ENCODE measurements around the gene CACNB4.

Gene CACNB4

GRCh38 chr2:151975460-151976414 is 123.1 kb downstream of the CACNB4 start:
- no peak for DNase-seq (ENCODE audit: low read depth, low spot score)

- no peak for DNase-seq (ENCODE audit: low read depth, low spot score)
Measured at GRCh38 chr2:151974988-151975387, 123.9 kb downstream of the CACNB4 start.

DNA sequence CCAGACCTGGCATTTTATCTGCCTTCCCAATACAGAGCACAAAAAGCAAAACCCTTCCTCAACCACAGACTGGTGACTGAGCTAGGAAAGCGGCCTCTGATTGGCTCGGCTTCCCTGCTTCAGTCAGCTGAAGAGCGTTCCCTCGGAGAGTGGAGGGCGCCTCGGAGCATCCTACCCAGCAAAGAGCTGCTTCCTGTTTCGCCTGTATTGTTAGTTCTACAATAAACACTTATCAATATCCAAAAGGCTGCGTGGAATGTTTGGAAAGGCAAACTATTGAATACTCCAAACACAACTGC is 125.0 kb downstream of the CACNB4 start:
- DNase-seq (ENCODE audit: low read depth, low spot score) = no peak

GRCh38 chr2:151973013-151973900 is 125.6 kb downstream of the CACNB4 start:
- DNase-seq (ENCODE audit: low read depth, low spot score) = no peak

DNA sequence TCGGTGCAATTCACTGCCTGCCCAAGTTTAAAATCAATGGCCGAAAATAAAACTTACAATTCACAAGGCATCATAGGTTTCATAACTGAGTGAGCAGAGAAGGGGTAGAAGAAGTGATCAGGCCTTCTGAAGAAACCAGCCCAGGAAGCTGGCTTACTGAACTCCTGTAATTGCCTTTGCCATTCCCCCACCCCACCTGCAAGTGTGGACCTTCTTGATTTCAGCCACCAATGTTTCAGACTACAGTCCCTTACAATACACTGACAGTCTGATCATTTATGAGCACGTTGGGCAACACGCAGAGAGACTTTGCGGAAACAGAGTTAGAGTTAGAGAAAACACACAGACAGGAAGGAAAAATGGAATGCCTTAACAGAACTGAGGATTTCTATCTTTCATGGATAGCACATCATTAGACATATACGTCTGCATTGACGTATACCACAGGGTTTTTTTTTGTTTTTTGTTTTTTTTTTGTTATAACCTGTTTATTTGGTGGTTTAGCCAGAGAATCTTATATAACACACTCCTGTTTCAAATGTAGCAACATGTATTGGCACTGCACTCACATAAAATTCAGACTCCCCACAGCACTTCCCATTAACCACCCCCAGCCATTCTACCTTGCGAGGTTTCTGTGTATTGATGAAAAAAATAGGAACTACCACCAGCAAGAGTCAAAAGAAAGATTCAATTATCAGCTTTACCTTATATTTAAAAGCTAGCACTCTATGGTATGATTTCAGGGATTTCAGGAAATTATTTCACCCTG is 126.4 kb downstream of the CACNB4 start:
- DNase-seq (ENCODE audit: low read depth, low spot score) = no peak

- DNase-seq (ENCODE audit: low read depth, low spot score) = no peak
Measured at GRCh38 chr2:151971301-151972051, 127.4 kb downstream of the CACNB4 start.

- no peak for DNase-seq (ENCODE audit: low read depth, low spot score)
Measured at GRCh38 chr2:151968770-151969470, 129.9 kb downstream of the CACNB4 start.

DNA sequence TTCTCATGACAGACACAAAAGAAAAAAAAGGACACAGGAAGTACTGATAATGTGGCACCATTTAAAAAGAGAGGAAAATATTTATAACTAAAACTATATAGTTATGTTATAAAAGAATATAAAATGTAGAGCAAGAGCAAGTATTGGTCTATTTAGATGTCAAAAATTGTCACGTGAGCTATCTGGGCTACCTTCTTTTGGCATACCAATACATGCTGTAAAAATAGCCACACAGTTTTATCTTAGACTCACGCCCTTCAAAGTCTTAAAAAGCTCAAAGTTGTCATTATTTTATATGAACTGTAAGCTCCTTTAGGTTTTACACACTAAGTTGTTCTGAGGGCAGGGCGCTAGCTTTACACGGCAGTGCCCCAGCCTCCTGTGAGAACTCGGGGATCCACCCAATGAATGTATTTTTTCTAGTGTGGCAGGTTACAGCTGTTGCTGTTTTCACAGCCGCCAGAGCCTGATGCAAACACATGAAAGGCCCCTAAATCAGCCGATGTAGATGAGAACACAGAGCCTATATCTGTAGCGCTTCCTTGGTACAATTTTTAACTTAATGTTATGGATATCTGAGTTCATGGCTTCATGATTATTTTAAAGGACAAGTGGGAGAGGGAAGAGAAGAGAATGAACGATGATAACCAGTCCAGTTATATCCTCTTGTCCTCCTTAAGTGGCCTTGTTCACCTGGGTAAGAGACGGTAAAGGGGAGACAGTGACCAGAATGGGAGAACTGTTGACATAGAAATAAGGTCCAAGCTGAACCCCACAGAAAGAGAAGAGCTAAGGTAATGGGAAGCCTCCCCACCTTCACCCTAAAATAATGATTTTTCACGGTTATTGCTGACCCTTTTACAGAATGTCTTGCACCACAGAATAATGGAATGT is 130.8 kb downstream of the CACNB4 start:
- DNase-seq (ENCODE audit: low read depth, low spot score) = no peak

DNA sequence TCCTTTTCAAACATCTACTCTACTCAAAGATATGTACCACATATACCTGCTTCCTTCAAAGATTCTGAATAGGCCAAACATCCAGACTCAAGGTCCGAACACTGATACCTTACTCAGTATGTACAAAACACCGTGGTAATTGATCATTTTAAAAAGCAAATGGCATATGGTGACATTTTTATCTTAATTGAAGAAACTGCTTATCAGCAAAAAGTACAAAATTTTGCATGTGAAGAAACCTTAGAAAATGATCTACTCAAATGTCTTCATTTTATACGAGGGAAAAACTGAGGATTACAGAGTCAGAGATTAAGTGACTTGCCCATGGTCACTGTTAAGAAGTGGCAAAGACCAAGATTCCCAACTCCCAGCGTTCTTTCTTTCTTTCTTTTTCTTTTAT is 133.0 kb downstream of the CACNB4 start:
- DNase-seq (ENCODE audit: low read depth, low spot score) = no peak

GRCh38 chr2:151961558-151961957 is 137.3 kb downstream of the CACNB4 start:
- no peak for DNase-seq (ENCODE audit: low read depth, low spot score)

DNA sequence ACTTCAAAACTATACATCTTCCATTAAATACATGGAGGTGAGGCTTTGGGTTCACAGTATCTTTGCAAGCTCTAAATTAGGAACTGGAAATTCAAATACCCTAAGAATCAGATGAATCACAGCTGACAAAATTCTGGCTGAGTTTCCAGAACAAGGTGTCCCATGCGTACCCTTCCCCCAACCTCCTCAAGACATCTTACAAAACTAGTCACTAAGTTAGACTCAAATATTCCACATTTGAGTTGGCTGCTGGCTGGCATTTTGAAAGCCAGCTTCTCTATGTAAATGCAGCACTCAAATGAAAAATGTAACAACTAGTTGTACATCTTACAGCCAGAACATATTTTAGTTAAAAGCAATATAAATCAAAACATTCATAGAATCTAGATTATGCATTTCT is 139.6 kb downstream of the CACNB4 start:
- no peak for DNase-seq (ENCODE audit: low read depth, low spot score)

DNA sequence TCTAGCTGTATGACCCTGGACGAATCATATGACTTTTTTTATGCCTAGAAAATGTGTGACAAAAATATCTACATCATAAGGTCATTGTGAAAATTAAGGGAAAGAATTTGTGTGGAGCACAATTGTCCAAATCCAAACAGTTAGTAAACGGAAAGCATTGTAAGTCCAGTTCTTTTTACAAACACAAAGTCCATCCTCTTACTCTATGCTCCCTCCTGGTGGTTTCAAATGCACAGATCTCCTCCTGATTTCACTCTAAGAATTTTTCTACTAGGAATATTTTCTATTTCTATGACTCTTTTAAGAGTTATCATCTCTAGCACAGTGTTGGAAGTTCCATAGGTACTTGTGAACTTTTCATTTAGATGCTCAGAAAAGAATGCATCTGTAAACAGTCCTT is 145.4 kb downstream of the CACNB4 start:
- no peak for DNase-seq (ENCODE audit: low read depth, low spot score)

- DNase-seq (ENCODE audit: low read depth, low spot score) = no peak
Measured at GRCh38 chr2:151952691-151953456, 146.0 kb downstream of the CACNB4 start.

DNA sequence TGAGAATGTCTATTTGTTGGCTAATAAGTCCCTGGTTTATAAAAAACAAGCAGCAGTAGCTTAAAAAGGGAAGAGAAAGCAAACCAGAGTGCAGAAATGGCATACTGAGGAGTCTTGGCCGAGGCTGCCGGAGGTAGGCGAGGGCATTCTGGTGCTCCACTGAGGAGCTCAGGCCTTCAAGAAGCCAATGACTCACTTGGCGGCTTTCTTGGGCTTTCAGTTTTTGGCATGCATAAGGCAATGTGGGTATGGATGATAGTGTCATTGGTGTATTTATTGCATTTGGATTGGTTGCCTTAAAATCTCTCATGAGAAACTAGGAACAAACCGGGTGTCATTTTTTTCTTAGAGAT is 151.1 kb downstream of the CACNB4 start:
- no peak for DNase-seq (ENCODE audit: low read depth, low spot score)

DNA sequence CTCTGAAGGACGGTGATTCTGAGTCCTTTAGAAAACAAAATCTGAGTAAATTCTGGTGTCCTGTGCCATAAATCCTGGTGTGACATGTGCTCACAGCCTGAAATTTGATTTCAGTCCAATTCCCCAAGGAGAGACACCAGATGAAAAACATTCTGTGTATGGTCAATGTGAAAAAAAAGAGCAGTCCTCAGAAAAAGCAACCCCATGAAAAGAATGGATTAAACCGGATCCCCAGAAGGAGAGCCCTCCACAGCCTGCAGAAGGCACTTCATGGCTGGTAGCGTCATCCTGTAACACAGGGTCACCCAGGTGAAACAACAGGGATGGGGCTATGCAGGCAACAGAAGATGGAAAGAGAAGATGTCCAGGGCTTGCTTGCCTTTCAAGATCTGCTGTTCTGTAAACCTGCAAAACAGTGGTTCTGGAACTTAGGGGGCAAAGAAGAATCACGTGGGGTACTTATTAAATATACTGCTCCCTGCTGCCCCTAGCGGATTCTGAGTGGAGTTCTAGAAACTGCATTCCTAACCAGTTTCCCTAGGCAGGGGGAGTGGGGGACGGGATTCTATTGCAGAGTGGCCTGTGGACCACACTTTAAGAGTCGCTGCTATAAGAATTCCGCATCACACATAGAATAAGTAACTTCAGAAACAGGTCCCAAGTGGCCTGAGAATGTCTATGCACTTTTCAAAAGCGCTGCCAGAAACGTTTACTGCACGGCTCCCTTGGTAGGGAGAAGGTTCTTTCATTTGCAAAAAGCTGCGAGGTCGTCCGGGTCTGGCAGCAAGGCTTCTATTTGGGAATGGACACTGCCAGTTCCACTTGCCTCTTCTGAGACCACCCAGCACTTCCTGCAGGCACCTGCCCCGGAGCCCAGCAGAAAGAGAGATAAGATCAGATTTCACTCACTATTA is 151.7 kb downstream of the CACNB4 start:
- DNase-seq (ENCODE audit: low read depth, low spot score) = no peak

- no peak for DNase-seq (ENCODE audit: low read depth, low spot score)
Measured at GRCh38 chr2:151946250-151946884, 152.5 kb downstream of the CACNB4 start.

- no peak for DNase-seq (ENCODE audit: low read depth, low spot score)
Measured at GRCh38 chr2:151945602-151946001, 153.2 kb downstream of the CACNB4 start.

Data from activated naive CD8-positive, alpha-beta T cell treated with anti-CD3 and anti-CD28 coated beads, Interleukin-2, amount 50 U/mL, for 16 hours (primary cell).